T-helper 1 cell treated with Interleukin-12 subunit alpha and Interleukin-12 subunit beta and Interleukin-4 antibody, amounts not matched to agents 30 μg/mL and 1 μg/mL, for 36 hours (primary cell): ENCODE results near the gene ACVR1B.
"Not testable (repeated sequence)": the region's sequence is repeated elsewhere in the genome, so short reads cannot be mapped to it uniquely, and the experiment has no call there.

Source experiments
- H3K27ac Mint-ChIP-seq: one replicate; pipeline ENCODE4 v1.8.0; 2021; ENCODE audit warnings: mild to moderate bottlenecking, mixed read lengths
- H3K27me3 Mint-ChIP-seq: one replicate; pipeline ENCODE4 v1.8.0; 2021; ENCODE audit warnings: low read depth, mixed read lengths
- H3K36me3 Mint-ChIP-seq: one replicate; pipeline ENCODE4 v1.8.0; 2021; ENCODE audit warnings: low read depth, mixed read lengths
- H3K4me1 Mint-ChIP-seq: one replicate; pipeline ENCODE4 v1.8.0; 2021; ENCODE audit warnings: low read depth, mixed read lengths
- H3K4me3 Mint-ChIP-seq: one replicate; pipeline ENCODE4 v1.8.0; 2021; ENCODE audit warnings: mild to moderate bottlenecking, moderate library complexity, mixed read lengths
- H3K9me3 Mint-ChIP-seq: one replicate; pipeline ENCODE4 v1.8.0; 2021; ENCODE audit warnings: mixed read lengths

Gene ACVR1B

GRCh38 chr12:51961834-51962233 lies 10.3 kb downstream of the ACVR1B start:
- Mint-ChIP-seq H3K36me3 (peaks cover 10% of the 10 kb centered on the region), H3K27me3 (peaks cover 32% of the 10 kb centered on the region), H3K9me3 (no peaks in the 10 kb centered on the region), H3K4me3 (no peak overlapping the region), H3K4me1 (peaks cover 4% of the 10 kb centered on the region), H3K27ac (no peak overlapping the region)

GRCh38 chr12:51962737-51963136 lies 11.2 kb downstream of the ACVR1B start:
- H3K27ac Mint-ChIP-seq = no peak overlapping the region
- peaks cover 30% of the 10 kb centered on the region for H3K27me3 Mint-ChIP-seq
- H3K4me1 Mint-ChIP-seq = peaks cover 4% of the 10 kb centered on the region
- H3K4me3 Mint-ChIP-seq = no peak overlapping the region
- no peaks in the 10 kb centered on the region for H3K9me3 Mint-ChIP-seq
- H3K36me3 Mint-ChIP-seq = peaks cover 10% of the 10 kb centered on the region

DNA sequence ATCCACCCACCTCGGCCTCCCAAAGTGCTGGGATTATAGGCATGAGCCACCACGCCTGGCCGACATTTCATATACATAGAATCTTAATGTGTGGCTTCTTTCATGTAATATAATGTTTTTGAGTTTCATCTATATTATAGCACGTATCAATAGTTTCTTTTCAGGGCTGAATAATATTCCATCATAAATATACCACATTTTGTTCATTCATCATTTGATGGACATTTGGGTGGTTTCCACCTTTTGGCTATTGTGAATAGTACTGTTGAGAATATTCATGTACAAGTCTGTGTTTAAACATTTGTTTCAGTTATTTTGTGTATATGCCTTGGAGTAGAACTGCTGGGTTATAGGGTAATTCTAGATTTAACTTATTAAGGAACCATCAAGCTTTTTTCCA lies 12.0 kb downstream of the ACVR1B start:
- H3K27me3 Mint-ChIP-seq = peaks cover 28% of the 10 kb centered on the region

GRCh38 chr12:51969643-51970042 lies 18.1 kb downstream of the ACVR1B start:
- H3K36me3 Mint-ChIP-seq = peaks cover 4% of the 10 kb centered on the region
- peaks cover 39% of the 10 kb centered on the region for H3K27me3 Mint-ChIP-seq
- no peak overlapping the region for H3K27ac Mint-ChIP-seq
- no peaks in the 10 kb centered on the region for H3K9me3 Mint-ChIP-seq
- peaks cover 37% of the 10 kb centered on the region for H3K4me1 Mint-ChIP-seq
- no peak overlapping the region for H3K4me3 Mint-ChIP-seq

More for the DNA sequence above, 12.0 kb downstream of the ACVR1B start:
- H3K4me1 Mint-ChIP-seq = peaks cover 4% of the 10 kb centered on the region
- peaks cover 10% of the 10 kb centered on the region for H3K36me3 Mint-ChIP-seq
- no peak overlapping the region for H3K27ac Mint-ChIP-seq
- no peaks in the 10 kb centered on the region for H3K9me3 Mint-ChIP-seq
- no peak overlapping the region for H3K4me3 Mint-ChIP-seq

- H3K4me3 Mint-ChIP-seq = peak overlapping the region; percentile 72
- H3K36me3 Mint-ChIP-seq = no peaks in the 10 kb centered on the region
- H3K4me1 Mint-ChIP-seq = peaks cover 50% of the 10 kb centered on the region
- H3K27ac Mint-ChIP-seq = peak overlapping the region; percentile 72
- peaks cover 27% of the 10 kb centered on the region for H3K27me3 Mint-ChIP-seq
- H3K9me3 Mint-ChIP-seq = no peaks in the 10 kb centered on the region
These were observed 19.6 kb downstream of the ACVR1B start for GRCh38 chr12:51970904-51971646.

DNA sequence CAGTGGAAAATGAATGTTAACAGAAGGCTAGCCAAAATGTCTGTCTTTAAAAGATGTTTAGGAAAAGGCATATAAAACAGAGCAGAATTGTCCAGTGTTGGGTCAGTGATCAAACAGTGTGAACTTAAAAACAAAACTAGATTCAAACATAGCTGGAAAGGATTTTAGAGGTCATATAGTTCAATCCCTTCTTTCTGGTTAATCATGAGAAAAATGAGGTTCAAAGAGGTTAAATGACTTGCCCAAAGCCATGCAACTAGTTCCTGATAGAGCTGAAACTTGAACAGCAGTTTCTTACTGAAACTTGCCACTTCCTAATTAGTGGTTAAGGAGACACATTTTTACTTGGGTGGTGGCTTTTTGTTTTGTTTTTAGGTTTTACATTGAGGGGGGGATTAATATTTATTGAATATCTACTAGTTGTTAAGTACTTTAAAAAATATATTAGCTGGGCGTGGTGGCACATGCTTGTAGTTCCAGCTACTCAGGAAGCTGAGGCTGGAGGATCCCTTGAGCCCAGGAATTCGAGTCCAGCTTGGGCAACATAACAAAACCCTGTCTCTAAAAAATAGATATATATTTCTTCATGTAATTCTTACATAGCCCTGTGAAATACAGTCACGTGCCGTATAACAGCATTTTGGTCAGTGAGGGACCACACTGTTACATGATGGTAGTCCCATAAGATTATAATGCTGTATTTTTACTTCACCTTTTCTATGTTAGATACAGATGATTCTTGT lies 20.4 kb downstream of the ACVR1B start:
- Mint-ChIP-seq H3K4me3 (peak overlapping the region; percentile 72), H3K27me3 (peaks cover 26% of the 10 kb centered on the region), H3K9me3 (no peaks in the 10 kb centered on the region), H3K36me3 (peaks cover 6% of the 10 kb centered on the region), H3K4me1 (peaks cover 58% of the 10 kb centered on the region), H3K27ac (peak overlapping the region; percentile 72)

- Mint-ChIP-seq H3K9me3 (no peaks in the 10 kb centered on the region), H3K4me3 (peak overlapping the region; percentile 69), H3K4me1 (peaks cover 59% of the 10 kb centered on the region), H3K27me3 (peaks cover 26% of the 10 kb centered on the region), H3K36me3 (peaks cover 8% of the 10 kb centered on the region), H3K27ac (no peak overlapping the region)
These were observed 20.9 kb downstream of the ACVR1B start for GRCh38 chr12:51972422-51972812.

- Mint-ChIP-seq H3K27me3 (peaks cover 26% of the 10 kb centered on the region), H3K9me3 (no peaks in the 10 kb centered on the region), H3K4me1 (peaks cover 59% of the 10 kb centered on the region), H3K27ac (peak overlapping the region; percentile 32), H3K4me3 (peak overlapping the region; percentile 69), H3K36me3 (peaks cover 8% of the 10 kb centered on the region)
These were observed 21.4 kb downstream of the ACVR1B start for GRCh38 chr12:51972849-51973273.

- Mint-ChIP-seq H3K9me3 (no peaks in the 10 kb centered on the region), H3K4me3 (no peak overlapping the region), H3K4me1 (peaks cover 59% of the 10 kb centered on the region), H3K27me3 (peaks cover 23% of the 10 kb centered on the region), H3K27ac (no peak overlapping the region), H3K36me3 (peaks cover 8% of the 10 kb centered on the region)
These were observed 22.1 kb downstream of the ACVR1B start for GRCh38 chr12:51973560-51973959.

- Mint-ChIP-seq H3K4me1 (peaks cover 62% of the 10 kb centered on the region), H3K9me3 (no peaks in the 10 kb centered on the region), H3K4me3 (peak overlapping the region; percentile 31), H3K36me3 (peaks cover 8% of the 10 kb centered on the region), H3K27ac (no peak overlapping the region), H3K27me3 (peaks cover 14% of the 10 kb centered on the region)
These were observed 23.1 kb downstream of the ACVR1B start for GRCh38 chr12:51974646-51975045.

DNA sequence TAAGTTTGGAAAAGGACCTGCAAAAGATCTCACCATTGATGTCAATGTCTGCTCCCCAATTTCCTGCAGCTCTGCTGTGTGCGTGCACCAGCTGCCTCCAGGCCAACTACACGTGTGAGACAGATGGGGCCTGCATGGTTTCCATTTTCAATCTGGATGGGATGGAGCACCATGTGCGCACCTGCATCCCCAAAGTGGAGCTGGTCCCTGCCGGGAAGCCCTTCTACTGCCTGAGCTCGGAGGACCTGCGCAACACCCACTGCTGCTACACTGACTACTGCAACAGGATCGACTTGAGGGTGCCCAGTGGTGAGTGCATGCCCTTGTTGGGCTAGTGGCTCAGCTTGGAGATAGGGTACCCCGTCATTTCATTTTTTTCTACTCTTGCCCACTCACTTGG lies 23.7 kb downstream of the ACVR1B start:
- Mint-ChIP-seq H3K27ac (no peak overlapping the region), H3K4me3 (no peak overlapping the region), H3K27me3 (peaks cover 9% of the 10 kb centered on the region), H3K4me1 (peaks cover 61% of the 10 kb centered on the region), H3K9me3 (no peaks in the 10 kb centered on the region), H3K36me3 (peaks cover 8% of the 10 kb centered on the region)

- peaks cover 59% of the 10 kb centered on the region for H3K4me1 Mint-ChIP-seq
- H3K27ac Mint-ChIP-seq = no peak overlapping the region
- peaks cover 8% of the 10 kb centered on the region for H3K36me3 Mint-ChIP-seq
- H3K9me3 Mint-ChIP-seq = no peaks in the 10 kb centered on the region
- H3K4me3 Mint-ChIP-seq = no peak overlapping the region
- peaks cover 9% of the 10 kb centered on the region for H3K27me3 Mint-ChIP-seq
These were observed 25.1 kb downstream of the ACVR1B start for GRCh38 chr12:51976376-51977160.

DNA sequence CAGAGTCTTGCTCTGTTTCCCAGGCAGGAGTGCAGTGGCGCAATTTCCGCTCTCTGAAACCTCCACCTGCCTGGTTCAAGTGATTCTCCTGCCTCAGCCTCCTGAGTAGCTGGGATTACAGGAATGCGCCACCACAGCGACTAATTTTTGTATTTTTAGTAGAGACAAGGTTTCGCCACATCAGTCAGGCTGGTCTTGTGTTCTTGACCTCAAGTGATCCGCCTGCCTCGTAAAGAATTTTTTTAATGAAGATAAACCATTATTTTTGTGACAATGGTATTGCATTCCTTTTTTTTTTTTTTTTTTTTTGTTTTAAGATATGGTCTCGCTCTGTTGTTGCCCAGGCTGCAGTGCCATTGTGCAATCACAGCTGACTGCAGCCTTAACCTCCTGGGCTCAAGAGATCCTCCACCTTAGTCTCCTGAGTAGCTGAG lies 25.8 kb downstream of the ACVR1B start:
- Mint-ChIP-seq H3K9me3 (no peaks in the 10 kb centered on the region), H3K4me3 (no peak overlapping the region), H3K4me1 (peaks cover 55% of the 10 kb centered on the region), H3K27ac (no peak overlapping the region), H3K27me3 (peaks cover 9% of the 10 kb centered on the region), H3K36me3 (peaks cover 8% of the 10 kb centered on the region)

DNA sequence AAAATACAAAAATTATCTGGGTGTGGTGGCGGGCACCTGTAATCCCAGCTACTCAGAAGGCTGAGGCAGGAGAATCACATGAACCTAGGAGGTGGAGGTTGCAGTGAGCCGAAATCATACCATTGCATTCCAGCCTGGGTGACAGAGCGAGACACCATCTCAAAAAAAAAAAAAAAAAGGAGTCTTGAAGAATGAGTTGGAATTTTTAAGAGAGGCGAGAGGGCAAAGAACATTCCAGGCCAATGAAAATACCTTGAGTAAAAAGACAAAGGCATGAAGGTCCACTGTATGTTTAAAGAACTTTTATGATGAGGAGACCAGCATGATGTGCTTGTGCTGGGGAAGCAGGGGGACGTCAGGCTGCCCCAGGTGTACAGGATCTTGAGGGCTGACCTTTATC lies 27.8 kb downstream of the ACVR1B start:
- H3K27ac Mint-ChIP-seq, H3K27me3 Mint-ChIP-seq, H3K9me3 Mint-ChIP-seq, H3K36me3 Mint-ChIP-seq, H3K4me3 Mint-ChIP-seq: not testable (repeated sequence)
- H3K4me1 Mint-ChIP-seq = peaks cover 39% of the 10 kb centered on the region
